Activated CD8-positive, alpha-beta memory T cell treated with anti-CD3 and anti-CD28 coated beads, Interleukin-2, amount 50 U/mL, for 48 hours (primary cell): Measurements from ENCODE around the gene XXYLT1.

Experiments used
- DNase-seq: peaks from one replicate; pipeline ENCODE4 v3.0.0-alpha.2; 2020

Gene XXYLT1

DNA sequence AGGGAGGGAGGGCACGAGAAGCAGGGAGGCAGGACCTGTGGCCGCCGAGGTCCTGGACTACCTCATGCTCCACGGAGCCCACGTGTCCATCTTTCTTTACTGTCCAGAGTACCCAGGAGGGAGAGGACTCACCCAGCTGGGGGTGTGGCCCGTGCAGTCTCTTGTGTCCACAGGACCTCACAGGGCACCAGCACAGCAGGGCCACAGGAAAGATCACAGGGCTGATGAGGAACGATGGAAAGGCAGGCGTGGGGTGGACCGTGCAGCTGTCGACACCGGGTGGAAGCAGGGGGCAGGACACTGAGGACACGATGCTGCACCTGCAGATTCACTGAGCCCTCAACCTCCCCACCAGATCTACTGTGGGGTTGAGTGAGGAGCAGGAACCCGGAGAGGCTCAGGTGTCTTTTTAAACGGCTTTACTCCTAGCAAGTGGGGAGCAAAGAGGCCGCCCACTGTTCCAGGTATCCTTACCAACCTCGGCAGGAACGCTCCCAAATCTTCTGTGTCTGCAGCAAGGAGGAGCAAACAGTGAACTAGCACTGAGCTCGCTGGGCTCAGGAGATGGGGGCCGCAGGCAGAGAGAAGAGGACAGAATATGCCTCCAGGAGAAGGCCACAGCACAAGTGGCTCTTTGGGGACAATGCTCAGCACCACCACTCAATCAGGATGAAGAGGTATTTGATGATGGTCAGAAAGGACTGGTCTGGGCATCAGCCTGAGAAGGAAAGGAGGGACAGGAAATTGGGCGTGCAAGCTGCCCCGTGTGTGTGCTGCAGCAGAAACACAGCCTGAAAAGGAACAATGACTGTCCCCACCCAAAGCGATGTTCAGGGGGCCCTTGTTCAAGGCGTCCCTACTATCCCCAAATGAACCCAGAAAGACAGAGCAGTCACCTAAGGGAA is 198.8 kb downstream of the XXYLT1 start:
- DNase-seq, result no peak

- no peak for DNase-seq
Measured at GRCh38 chr3:195071011-195071728, 199.8 kb downstream of the XXYLT1 start.

GRCh38 chr3:195070336-195070735 is 200.6 kb downstream of the XXYLT1 start:
- no peak for DNase-seq

- DNase-seq, result no peak
Measured at GRCh38 chr3:195069501-195070251, 201.3 kb downstream of the XXYLT1 start.

DNA sequence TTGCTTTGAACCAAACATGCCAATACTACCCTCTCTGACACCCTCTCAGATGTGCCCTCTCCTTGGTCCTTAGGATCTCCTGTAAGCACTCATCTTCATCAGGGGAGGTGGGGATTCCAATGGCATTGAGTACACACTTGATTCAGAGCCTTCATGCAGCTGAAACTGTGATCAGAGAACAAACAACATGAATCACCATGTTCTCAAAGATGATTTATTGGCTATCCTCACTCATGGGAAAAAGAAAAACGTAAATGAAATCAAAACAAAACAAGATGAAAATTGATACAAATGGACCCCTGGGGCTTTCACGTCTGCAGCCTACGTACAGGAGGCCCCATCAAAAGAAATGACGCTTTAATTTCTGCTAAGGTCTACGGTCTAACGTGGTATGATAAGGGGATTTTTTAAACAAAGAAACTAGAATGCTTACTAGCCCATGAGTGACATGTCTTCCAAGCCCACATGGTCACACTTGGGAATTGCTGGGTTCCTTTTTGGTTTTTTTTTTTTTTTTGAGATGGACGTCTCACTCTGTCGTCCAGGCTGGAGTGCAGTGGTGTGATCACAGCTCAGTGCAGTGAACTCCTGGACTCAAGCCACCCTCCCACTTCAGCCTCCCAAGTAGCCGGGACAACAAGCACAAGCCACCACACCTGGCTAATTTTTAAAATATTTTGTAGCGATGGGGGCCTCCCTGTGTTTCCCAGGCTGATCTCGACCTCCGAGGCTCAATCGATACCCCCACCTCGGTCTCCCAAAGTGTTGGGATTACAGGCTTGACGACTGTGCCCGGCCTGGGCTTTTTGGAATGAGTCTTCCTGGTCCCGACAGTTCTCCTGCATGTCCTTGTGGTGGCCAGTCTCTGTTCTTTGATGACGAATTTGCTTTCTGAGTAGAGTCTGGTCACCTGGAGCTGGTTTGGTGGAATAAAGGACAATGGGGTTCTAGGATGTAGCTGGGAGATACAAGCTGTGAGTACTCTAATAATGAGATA is 202.6 kb downstream of the XXYLT1 start:
- no peak for DNase-seq

DNA sequence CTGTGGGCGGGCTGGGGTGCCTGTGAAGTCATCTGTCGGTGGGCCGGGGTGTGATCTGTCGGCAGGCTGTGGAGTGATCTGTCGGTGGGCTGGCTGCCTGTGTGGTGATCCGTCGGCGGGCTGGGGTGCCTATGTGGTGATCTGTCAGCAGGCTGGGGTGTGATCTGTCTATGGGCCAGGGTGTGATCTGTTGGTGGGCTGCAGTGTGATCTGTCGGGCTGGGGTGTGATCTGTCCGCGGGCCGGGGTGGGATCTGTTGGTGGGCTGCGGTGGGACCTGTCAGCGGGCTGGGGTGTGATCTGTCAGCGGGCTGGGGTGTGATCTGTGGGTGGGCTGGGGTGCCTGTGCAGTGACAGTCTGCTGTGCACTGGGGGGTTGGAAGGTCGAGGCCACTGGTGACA is 204.5 kb downstream of the XXYLT1 start:
- no peak for DNase-seq

DNA sequence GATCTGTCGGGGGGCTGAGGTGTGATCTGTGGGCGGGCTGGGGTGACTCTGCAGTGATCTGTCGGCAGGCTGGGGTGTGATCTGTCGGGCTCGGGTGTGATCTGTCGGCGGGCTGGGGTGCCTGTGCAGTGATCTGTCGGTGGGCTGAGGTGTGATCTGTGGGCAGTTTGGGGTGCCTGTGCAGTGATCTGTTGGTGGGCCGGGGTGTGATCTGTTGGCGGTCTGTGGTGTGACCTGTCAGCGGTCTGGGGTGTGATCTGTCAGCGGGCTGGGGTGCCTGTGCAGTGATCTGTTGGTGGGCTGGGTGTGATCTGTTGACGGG is 205.1 kb downstream of the XXYLT1 start:
- no peak for DNase-seq

GRCh38 chr3:195065142-195065863 is 205.7 kb downstream of the XXYLT1 start:
- DNase-seq, result no peak

- DNase-seq, result no peak
Measured at GRCh38 chr3:195064300-195064931, 206.5 kb downstream of the XXYLT1 start.

DNA sequence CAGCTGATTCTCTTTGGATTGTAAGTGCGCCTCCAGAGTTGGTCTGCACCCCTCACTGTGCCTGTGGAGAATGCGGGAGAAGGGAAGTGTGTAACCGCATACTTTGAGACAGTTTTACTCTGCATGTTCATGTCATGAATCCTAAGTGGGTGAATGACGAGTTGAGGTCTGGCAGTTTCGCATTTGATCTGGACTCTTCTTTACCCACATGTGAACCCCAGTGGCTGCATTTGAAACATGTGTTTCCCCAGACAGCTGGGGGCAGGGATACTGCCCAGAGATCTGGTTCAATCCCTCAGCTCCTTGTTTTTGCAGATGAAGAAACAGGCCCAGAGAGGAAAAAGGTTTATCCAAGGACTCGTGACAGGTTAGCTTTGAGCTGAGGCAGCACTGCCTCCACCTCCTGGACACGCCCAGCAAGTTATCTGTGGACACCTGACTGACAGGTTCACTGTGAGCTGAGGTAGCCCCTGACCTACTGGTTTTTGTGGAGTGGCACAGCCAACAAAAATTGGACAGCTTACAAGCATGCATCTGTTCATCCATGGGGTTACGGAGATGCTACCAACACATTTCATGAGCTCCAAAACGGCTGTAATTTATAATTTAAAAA is 207.3 kb downstream of the XXYLT1 start:
- DNase-seq, result no peak

- no peak for DNase-seq
Measured at GRCh38 chr3:195062866-195063540, 208.0 kb downstream of the XXYLT1 start.

DNA sequence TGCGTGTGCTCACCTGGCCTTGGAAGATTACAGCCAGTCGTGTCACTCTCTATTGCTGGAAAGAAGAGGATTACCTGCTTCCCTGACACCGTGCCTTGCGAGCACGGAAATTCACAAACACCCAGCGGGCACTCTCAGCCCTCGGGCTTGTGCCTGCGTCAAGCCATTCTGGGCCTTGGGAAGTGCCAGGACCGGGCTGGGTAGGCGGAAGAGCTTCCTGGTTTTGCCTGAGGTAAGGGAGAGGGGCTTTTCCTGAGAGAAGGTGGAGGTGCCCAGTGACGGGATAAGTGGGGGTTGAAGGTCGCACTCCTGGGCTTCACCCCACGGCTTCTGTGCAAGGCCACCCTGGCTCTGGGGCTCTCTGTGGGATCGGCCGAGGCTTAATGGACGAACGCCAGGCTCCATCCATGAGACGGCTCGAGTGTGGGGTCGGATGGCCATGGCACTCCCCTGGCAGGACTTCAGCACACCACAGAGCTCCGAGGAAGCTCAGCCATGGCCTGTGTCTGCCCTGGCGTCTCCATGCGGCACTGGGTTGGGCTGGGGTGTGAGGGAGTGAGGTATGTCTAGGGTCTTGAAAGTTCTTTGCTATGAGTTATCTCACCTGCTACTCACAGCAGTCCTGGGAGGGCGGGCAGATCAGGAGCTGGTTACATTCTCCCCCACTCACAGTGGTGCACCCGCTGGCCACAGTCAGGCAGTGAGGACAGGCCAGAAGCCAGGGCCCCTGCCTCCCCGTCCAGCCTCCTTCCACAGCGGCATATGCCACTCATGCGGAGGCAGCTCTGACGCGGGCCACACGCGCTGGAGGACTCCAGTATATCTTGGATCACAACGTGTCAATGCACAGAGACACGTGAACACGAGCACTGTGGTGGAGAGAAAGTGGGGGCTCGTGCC is 209.0 kb downstream of the XXYLT1 start:
- DNase-seq, result no peak

GRCh38 chr3:195060531-195061291 is 210.2 kb downstream of the XXYLT1 start:
- no peak for DNase-seq

- no peak for DNase-seq
Measured at GRCh38 chr3:195060217-195060481, 210.8 kb downstream of the XXYLT1 start.

- no peak for DNase-seq
Measured at GRCh38 chr3:195059471-195060216, 211.3 kb downstream of the XXYLT1 start.

GRCh38 chr3:195059006-195059350 is 212.0 kb downstream of the XXYLT1 start:
- DNase-seq, result no peak

- no peak for DNase-seq
Measured at GRCh38 chr3:195058336-195059005, 212.5 kb downstream of the XXYLT1 start.
